ENCODE data around the gene GRM2.

GRM2 gene

GRCh38 chr3:51687431-51688205 lies 19.2 kb upstream of the GRM2 start:
- H3K9me3 Mint-ChIP-seq: no peaks in the 10 kb centered on the region
- H3K4me3 Mint-ChIP-seq: no peak overlapping the region
- H3K36me3 Mint-ChIP-seq: peaks cover 61% of the 10 kb centered on the region
- H3K4me1 Mint-ChIP-seq: peaks cover 45% of the 10 kb centered on the region
- H3K27me3 Mint-ChIP-seq: no peaks in the 10 kb centered on the region
- H3K27ac Mint-ChIP-seq: peak overlapping the region; percentile 79
- no peak for ATAC-seq

- no peak for ATAC-seq
- H3K4me3 Mint-ChIP-seq: no peak overlapping the region
Observed at GRCh38 chr3:51688206-51688600, 18.7 kb upstream of the GRM2 start.

GRCh38 chr3:51691021-51691420 lies 15.8 kb upstream of the GRM2 start:
- no peaks in the 10 kb centered on the region for H3K27me3 Mint-ChIP-seq
- no peak for ATAC-seq
- no peak overlapping the region for H3K27ac Mint-ChIP-seq
- H3K4me3 Mint-ChIP-seq: no peak overlapping the region
- H3K9me3 Mint-ChIP-seq: no peaks in the 10 kb centered on the region
- peaks cover 33% of the 10 kb centered on the region for H3K4me1 Mint-ChIP-seq
- H3K36me3 Mint-ChIP-seq: peaks cover 60% of the 10 kb centered on the region

More at GRCh38 chr3:51688206-51688600, 18.7 kb upstream of the GRM2 start:
- Mint-ChIP-seq H3K27ac (no peak overlapping the region), H3K27me3 (no peaks in the 10 kb centered on the region), H3K9me3 (no peaks in the 10 kb centered on the region), H3K4me1 (peaks cover 39% of the 10 kb centered on the region), H3K36me3 (peaks cover 61% of the 10 kb centered on the region)

GRCh38 chr3:51691949-51692348 lies 14.9 kb upstream of the GRM2 start:
- Mint-ChIP-seq H3K36me3 (peaks cover 53% of the 10 kb centered on the region), H3K4me1 (peaks cover 24% of the 10 kb centered on the region)

GRCh38 chr3:51692980-51693395 lies 13.9 kb upstream of the GRM2 start:
- no peaks in the 10 kb centered on the region for H3K27me3 Mint-ChIP-seq
- H3K27ac Mint-ChIP-seq: no peak overlapping the region
- ATAC-seq: no peak
- no peaks in the 10 kb centered on the region for H3K9me3 Mint-ChIP-seq
- peaks cover 14% of the 10 kb centered on the region for H3K4me1 Mint-ChIP-seq
- no peak overlapping the region for H3K4me3 Mint-ChIP-seq
- peaks cover 46% of the 10 kb centered on the region for H3K36me3 Mint-ChIP-seq

More at GRCh38 chr3:51691949-51692348, 14.9 kb upstream of the GRM2 start:
- H3K27ac Mint-ChIP-seq: no peak overlapping the region
- H3K9me3 Mint-ChIP-seq: no peaks in the 10 kb centered on the region
- H3K27me3 Mint-ChIP-seq: no peaks in the 10 kb centered on the region
- ATAC-seq: no peak
- no peak overlapping the region for H3K4me3 Mint-ChIP-seq

- H3K27ac Mint-ChIP-seq: no peak overlapping the region
Observed at GRCh38 chr3:51696954-51697353, 9.9 kb upstream of the GRM2 start.

GRCh38 chr3:51698209-51698608 lies 8.7 kb upstream of the GRM2 start:
- H3K27me3 Mint-ChIP-seq: no peaks in the 10 kb centered on the region
- no peaks in the 10 kb centered on the region for H3K9me3 Mint-ChIP-seq
- no peak overlapping the region for H3K4me3 Mint-ChIP-seq
- H3K4me1 Mint-ChIP-seq: peaks cover 6% of the 10 kb centered on the region
- no peak overlapping the region for H3K27ac Mint-ChIP-seq
- peaks cover 57% of the 10 kb centered on the region for H3K36me3 Mint-ChIP-seq
- no peak for ATAC-seq

More at GRCh38 chr3:51696954-51697353, 9.9 kb upstream of the GRM2 start:
- H3K4me3 Mint-ChIP-seq: no peak overlapping the region
- no peaks in the 10 kb centered on the region for H3K9me3 Mint-ChIP-seq
- no peaks in the 10 kb centered on the region for H3K27me3 Mint-ChIP-seq
- peaks cover 6% of the 10 kb centered on the region for H3K4me1 Mint-ChIP-seq
- peaks cover 62% of the 10 kb centered on the region for H3K36me3 Mint-ChIP-seq
- ATAC-seq: no peak

GRCh38 chr3:51700403-51700802 lies 6.5 kb upstream of the GRM2 start:
- Mint-ChIP-seq H3K4me1 (no peaks in the 10 kb centered on the region), H3K9me3 (no peaks in the 10 kb centered on the region), H3K36me3 (peaks cover 54% of the 10 kb centered on the region), H3K27ac (no peak overlapping the region), H3K27me3 (no peaks in the 10 kb centered on the region), H3K4me3 (no peak overlapping the region)
- no peak for ATAC-seq

GRCh38 chr3:51702156-51702555 lies 4.7 kb upstream of the GRM2 start:
- no peaks in the 10 kb centered on the region for H3K9me3 Mint-ChIP-seq
- no peak overlapping the region for H3K4me3 Mint-ChIP-seq
- no peak overlapping the region for H3K27ac Mint-ChIP-seq
- H3K36me3 Mint-ChIP-seq: peaks cover 54% of the 10 kb centered on the region
- H3K4me1 Mint-ChIP-seq: peaks cover 11% of the 10 kb centered on the region
- H3K27me3 Mint-ChIP-seq: no peaks in the 10 kb centered on the region
- ATAC-seq: no peak

- Mint-ChIP-seq H3K9me3 (no peaks in the 10 kb centered on the region), H3K4me3 (no peak overlapping the region), H3K27me3 (no peaks in the 10 kb centered on the region), H3K4me1 (peaks cover 18% of the 10 kb centered on the region), H3K36me3 (peaks cover 49% of the 10 kb centered on the region), H3K27ac (no peak overlapping the region)
- no peak for ATAC-seq
Observed at GRCh38 chr3:51703068-51703760, 3.7 kb upstream of the GRM2 start.

- ATAC-seq: no peak
- Mint-ChIP-seq H3K27ac (no peak overlapping the region), H3K9me3 (no peaks in the 10 kb centered on the region), H3K27me3 (no peaks in the 10 kb centered on the region), H3K36me3 (peaks cover 42% of the 10 kb centered on the region), H3K4me3 (no peak overlapping the region), H3K4me1 (peaks cover 18% of the 10 kb centered on the region)
Observed at GRCh38 chr3:51703761-51704510, 2.9 kb upstream of the GRM2 start.

GRCh38 chr3:51704511-51704950 lies 2.3 kb upstream of the GRM2 start:
- ATAC-seq: no peak
- peaks cover 18% of the 10 kb centered on the region for H3K4me1 Mint-ChIP-seq
- no peaks in the 10 kb centered on the region for H3K27me3 Mint-ChIP-seq
- H3K36me3 Mint-ChIP-seq: peaks cover 36% of the 10 kb centered on the region
- no peak overlapping the region for H3K4me3 Mint-ChIP-seq
- H3K9me3 Mint-ChIP-seq: no peaks in the 10 kb centered on the region
- no peak overlapping the region for H3K27ac Mint-ChIP-seq

GRCh38 chr3:51705276-51706020 lies 1.4 kb upstream of the GRM2 start:
- no peaks in the 10 kb centered on the region for H3K27me3 Mint-ChIP-seq
- H3K27ac Mint-ChIP-seq: no peak overlapping the region
- H3K36me3 Mint-ChIP-seq: peaks cover 30% of the 10 kb centered on the region
- peaks cover 24% of the 10 kb centered on the region for H3K4me1 Mint-ChIP-seq
- no peaks in the 10 kb centered on the region for H3K9me3 Mint-ChIP-seq
- ATAC-seq: no peak
- H3K4me3 Mint-ChIP-seq: no peak overlapping the region

GRCh38 chr3:51706021-51706485 lies 815 bp upstream of the GRM2 start:
- Mint-ChIP-seq H3K27ac (no peak overlapping the region), H3K4me3 (no peak overlapping the region), H3K36me3 (peaks cover 25% of the 10 kb centered on the region), H3K9me3 (no peaks in the 10 kb centered on the region), H3K27me3 (no peaks in the 10 kb centered on the region), H3K4me1 (peaks cover 24% of the 10 kb centered on the region)
- ATAC-seq: no peak

All from stimulated activated memory B cell treated with anti-CD40 and anti-IgM and Interleukin-4, amounts not matched to agents 10 μg/mL and 1 μg/mL and 100 μg/mL, for 72 hours (primary cell).